H1 (cell line): ENCODE measurements around the gene TIMM21. TPM values are rescaled to one million over a fixed set of nuclear protein-coding genes. Genes with fewer than 3 reads are reported as not detected.

Experiments used
- ASH2L ChIP-seq: fragments of 200-600, 300-600 bp; sonication (generic); IDR thresholded peaks from one replicate; pipeline ENCODE4 v1.7.1; 2017; ENCODE audit warnings: low read length
- ATF3 ChIP-seq: IDR thresholded peaks from 2 replicates; pipeline ENCODE4 v1.6.1; 2011; ENCODE audit warnings: low read depth, mild to moderate bottlenecking, low read length; ENCODE audit not compliant: insufficient read depth
- CBX8 ChIP-seq: fragments of 300-800, 300-1000 bp; sonication (generic); IDR thresholded peaks from 2 replicates; pipeline ENCODE4 v1.7.1; 2016; ENCODE audit warnings: low read depth, low read length, borderline replicate concordance
- CREB1 ChIP-seq: IDR thresholded peaks from 2 replicates; pipeline ENCODE4 v1.6.1; 2012; ENCODE audit warnings: inconsistent platforms
- CTBP2 ChIP-seq: IDR thresholded peaks from 2 replicates; pipeline ENCODE4 v1.7.0; 2011; ENCODE audit warnings: borderline replicate concordance, mild to moderate bottlenecking, moderate library complexity, mixed read lengths, low read length; ENCODE audit not compliant: insufficient read depth, insufficient read length
- E2F6 ChIP-seq: IDR thresholded peaks from 2 replicates; pipeline ENCODE4 v1.6.1; 2012; ENCODE audit warnings: inconsistent platforms
- EZH2 ChIP-seq: fragments of 200-600 bp; sonication (generic); IDR thresholded peaks from 2 replicates; pipeline ENCODE4 v1.7.1; 2012; ENCODE audit warnings: low read depth, mild to moderate bottlenecking, moderate library complexity, low read length, inconsistent platforms; ENCODE audit not compliant: severe bottlenecking
- FOSL1 ChIP-seq: IDR thresholded peaks from 2 replicates; pipeline ENCODE4 v1.6.1; 2011; ENCODE audit warnings: mild to moderate bottlenecking, low read depth, low read length, moderate library complexity; ENCODE audit not compliant: insufficient read depth
- GTF2F1 ChIP-seq: IDR thresholded peaks from 2 replicates; pipeline ENCODE4 v1.6.1; 2012; ENCODE audit warnings: low read depth, low read length, improper control_type of control experiment, borderline replicate concordance
- HDAC2 ChIP-seq, 2 experiments: fragments of 300-600 bp in 1 of 2; sonication (generic) in 1 of 2; IDR thresholded peaks; 2 replicates each; pipeline ENCODE4 v1.6.1; 2011 to 2012; ENCODE audit warnings: low read depth in 2 of 2, low read length in 2 of 2, mild to moderate bottlenecking in 2 of 2, moderate library complexity in 2 of 2, borderline replicate concordance in 1 of 2, inconsistent platforms in 1 of 2
- JUN ChIP-seq: IDR thresholded peaks from 2 replicates; pipeline ENCODE4 v1.6.1; 2011; ENCODE audit warnings: low read depth, mild to moderate bottlenecking, improper control_type of control experiment, low read length
- JUND ChIP-seq: IDR thresholded peaks from 2 replicates; pipeline ENCODE4 v1.6.1; 2011; ENCODE audit warnings: mild to moderate bottlenecking, improper control_type of control experiment, low read length
- MAFK ChIP-seq: IDR thresholded peaks from 2 replicates; pipeline ENCODE4 v1.6.1; 2012; ENCODE audit warnings: low read depth, mild to moderate bottlenecking, improper control_type of control experiment, low read length
- MAX ChIP-seq: IDR thresholded peaks from 2 replicates; pipeline ENCODE4 v1.6.1; 2012; ENCODE audit warnings: inconsistent platforms
- NRF1 ChIP-seq: IDR thresholded peaks from 2 replicates; pipeline ENCODE4 v1.6.1; 2011; ENCODE audit warnings: mild to moderate bottlenecking, low read depth, low read length, improper control_type of control experiment
- POLR2A ChIP-seq, 2 experiments: IDR thresholded peaks; 1 replicate in 1 of 2; 2 replicates in 1 of 2; pipeline ENCODE4 v1.6.1; 2011; ENCODE audit warnings: low read depth in 2 of 2, low read length in 2 of 2, mild to moderate bottlenecking in 2 of 2; ENCODE audit errors: control extremely low read depth in 1 of 2
- POLR2AphosphoS5 ChIP-seq: IDR thresholded peaks from 2 replicates; pipeline ENCODE4 v1.6.1; 2011; ENCODE audit warnings: low read depth, low read length
- POU5F1 ChIP-seq: IDR thresholded peaks from 2 replicates; pipeline ENCODE4 v1.6.1; 2011; ENCODE audit warnings: low read depth, mild to moderate bottlenecking, low read length, moderate library complexity
- SIX5 ChIP-seq: IDR thresholded peaks from 2 replicates; pipeline ENCODE4 v1.6.1; 2011; ENCODE audit warnings: mild to moderate bottlenecking, low read depth, low read length
- SP1 ChIP-seq: IDR thresholded peaks from 2 replicates; pipeline ENCODE4 v1.6.1; 2011; ENCODE audit warnings: low read depth, low read length
- SP2 ChIP-seq: IDR thresholded peaks from 2 replicates; pipeline ENCODE4 v1.6.1; 2012; ENCODE audit warnings: mild to moderate bottlenecking, low read length, inconsistent platforms
- SP4 ChIP-seq: IDR thresholded peaks from 2 replicates; pipeline ENCODE4 v1.6.1; 2012; ENCODE audit warnings: low read length, inconsistent platforms
- SRF ChIP-seq: IDR thresholded peaks from 2 replicates; pipeline ENCODE4 v1.6.1; 2011; ENCODE audit warnings: mild to moderate bottlenecking, low read depth, low read length, moderate library complexity
- TAF1 ChIP-seq: IDR thresholded peaks from 2 replicates; pipeline ENCODE4 v1.6.1; 2011; ENCODE audit warnings: mild to moderate bottlenecking, low read depth, low read length
- TCF12 ChIP-seq: IDR thresholded peaks from 2 replicates; pipeline ENCODE4 v1.6.1; 2011; ENCODE audit warnings: low read depth, mild to moderate bottlenecking, low read length
- polyA plus RNA-seq, 7 experiments: library from polyadenylated mRNA; depleted of rRNA in 3 of 7; stranded (reverse) in 5 of 7; unstranded in 2 of 7; fragments of >200 nt in 5 of 7; fragments of 200-250 nt in 2 of 7; gene quantifications; 1 replicate in 5 of 7; 2 replicates in 1 of 7; 4 replicates in 1 of 7; pipeline versions ENCODE4 v1.2.1 to v1.2.3, GENCODE V29; 2011 to 2013; ENCODE audit warnings: missing spikeins in 2 of 7, mixed read lengths in 2 of 7
- total RNA-seq: library from RNA; stranded (reverse); fragmentation: NEBNext Ultra II Directional; extraction: Animal tissue kit (Norgen Biotek cat#: 25700); gene quantifications from 2 replicates; pipeline ENCODE4 v1.2.1, GENCODE V29; 2021

TIMM21 gene
- total and polyA plus RNA-seq, 2 of the 8 experiments (the other 6 are each of a cell fraction or from before 2014, with no cell fraction given) = 27.9 to 43.8 TPM

- TF ChIP-seq CBX8 = no peak
- TF ChIP-seq MAFK = no peak
- no peak for TF ChIP-seq EZH2
- peak; percentile 92 for TF ChIP-seq SIX5
- peak; percentile 71 for TF ChIP-seq NRF1
- TF ChIP-seq JUND = no peak
- peak; percentile 46; the same call in 1 of the 2 replicates for TF ChIP-seq SRF
- no peak for TF ChIP-seq CTBP2
- TF ChIP-seq MAX = peak; percentile 73; the same call in 1 of the 2 replicates
- no peak for TF ChIP-seq SP1
- TF ChIP-seq E2F6 = peak; percentile 79
- TF ChIP-seq CREB1 = peak; percentile 94
- 0 out of 2 replicates have a peak, but pooled peaks have one; percentile 20 for TF ChIP-seq TAF1
- TF ChIP-seq HDAC2 (IDR thresholded peaks at IDR 0.05; ENCODE audit: borderline replicate concordance in 1 of 2, low read depth in 2 of 2, low read length in 2 of 2) = peak; percentile 72 to 87
- TF ChIP-seq ASH2L = peak; percentile 73
- no peak for TF ChIP-seq SP2
- no peak for TF ChIP-seq SP4
- no peak for TF ChIP-seq POU5F1
- TF ChIP-seq ATF3 = peak; percentile 81
- no peak for TF ChIP-seq GTF2F1
- TF ChIP-seq POLR2A (IDR thresholded peaks at IDR 0.05; ENCODE audit: control extremely low read depth in 1 of 2, low read depth in 2 of 2, low read length in 2 of 2) = no peak
- TF ChIP-seq TCF12 = no peak
- no peak; the same call in 1 of the 2 replicates for TF ChIP-seq POLR2AphosphoS5
- no peak for TF ChIP-seq FOSL1
- TF ChIP-seq JUN = no peak
Observed at GRCh38 chr18:74147779-74148542, at the start of gene TIMM21, which contains the start of gene FBXO15 (continued).
